GM19328 (cell line): ENCODE measurements around the gene GAS2L1.

Source experiments
- ATAC-seq: cut with Tn5 transposase; IDR thresholded peaks from one replicate; pipeline ENCODE4 v1.9.1; 2021; ENCODE audit warnings: mild to moderate bottlenecking, moderate library complexity; ENCODE audit not compliant: unreplicated experiment

GAS2L1 gene

GRCh38 chr22:29306175-29306834 is at the start of gene GAS2L1:
Gene GAS2L1, plus strand, starts transcription at chr22:29306650. Its CDS starts 1,456 bp downstream, at chr22:29308106.
- no peak for ATAC-seq

- no peak for ATAC-seq
Observed at GRCh38 chr22:29257751-29258181, 48.7 kb upstream of the GAS2L1 start.

- ATAC-seq: no peak
Observed at GRCh38 chr22:29258407-29259252, 47.8 kb upstream of the GAS2L1 start.

GRCh38 chr22:29259253-29259899 is 47.1 kb upstream of the GAS2L1 start:
- no peak for ATAC-seq

GRCh38 chr22:29260031-29260560 is 46.4 kb upstream of the GAS2L1 start:
- ATAC-seq: no peak

- no peak for ATAC-seq
Observed at GRCh38 chr22:29260601-29261315, 45.7 kb upstream of the GAS2L1 start.

- ATAC-seq: no peak
Observed at GRCh38 chr22:29263791-29264276, 42.6 kb upstream of the GAS2L1 start.

- no peak for ATAC-seq
Observed at GRCh38 chr22:29265305-29265704, 41.1 kb upstream of the GAS2L1 start.

- no peak for ATAC-seq
Observed at GRCh38 chr22:29265929-29266328, 40.5 kb upstream of the GAS2L1 start.

GRCh38 chr22:29266564-29267461 is 39.6 kb upstream of the GAS2L1 start:
- no peak for ATAC-seq

GRCh38 chr22:29267462-29267857 is 39.0 kb upstream of the GAS2L1 start:
- no peak for ATAC-seq

GRCh38 chr22:29267858-29268510 is 38.5 kb upstream of the GAS2L1 start, which contains the start of the genes EWSR1 and RHBDD3:
Gene EWSR1, plus strand, starts transcription at chr22:29268268. Its CDS starts 69 bp downstream, at chr22:29268337.
Gene RHBDD3, minus strand, starts transcription at chr22:29267981. Its CDS starts 2,355 bp downstream, at chr22:29265626.
- peak; percentile 76 for ATAC-seq

GRCh38 chr22:29268511-29269229 is 37.8 kb upstream of the GAS2L1 start:
- ATAC-seq: peak; percentile 26

- ATAC-seq: no peak
Observed at GRCh38 chr22:29269230-29269604, 37.2 kb upstream of the GAS2L1 start.

- ATAC-seq: no peak
Observed at GRCh38 chr22:29269731-29270474, 36.5 kb upstream of the GAS2L1 start.

GRCh38 chr22:29270475-29271271 is 35.8 kb upstream of the GAS2L1 start:
- no peak for ATAC-seq

GRCh38 chr22:29272624-29273023 is 33.8 kb upstream of the GAS2L1 start:
- no peak for ATAC-seq
